HepG2 (cell line): ENCODE data around the gene FAM174C. TPM values are rescaled to one million over a fixed set of nuclear protein-coding genes. Genes with fewer than 3 reads are reported as not detected.

Experiments used
- BCL6 ChIP-seq: IDR thresholded peaks from 2 replicates; pipeline ENCODE4 v1.6.1; 2016; ENCODE audit warnings: missing genetic modification reagents, missing compliant biosample characterization
- CEBPG ChIP-seq: IDR thresholded peaks from 2 replicates; pipeline ENCODE4 v1.6.1; 2016
- DMAP1 ChIP-seq: IDR thresholded peaks from 2 replicates; pipeline ENCODE4 v1.6.1; 2016
- FIP1L1 ChIP-seq: fragments of 200-400 bp; formaldehyde crosslinking; IDR thresholded peaks from 2 replicates; pipeline ENCODE4 v1.6.1; 2018; ENCODE audit warnings: low read depth, mild to moderate bottlenecking, low read length, moderate library complexity, borderline replicate concordance; ENCODE audit not compliant: insufficient read depth
- FOXJ3 ChIP-seq: sonication (generic); formaldehyde crosslinking; IDR thresholded peaks from 2 replicates; pipeline ENCODE4 v1.4.0; 2020; ENCODE audit warnings: missing genetic modification reagents, mild to moderate bottlenecking, borderline replicate concordance
- HMGA1 ChIP-seq: sonication (generic); formaldehyde crosslinking; conservative IDR thresholded peaks from 2 replicates; pipeline ENCODE4 v1.4.0; 2020; ENCODE audit warnings: missing genetic modification reagents
- HOXA3 ChIP-seq: sonication (generic); formaldehyde crosslinking; IDR thresholded peaks from 2 replicates; pipeline ENCODE4 v1.5.0; 2020; ENCODE audit warnings: missing genetic modification reagents
- KDM1A ChIP-seq: IDR thresholded peaks from 2 replicates; pipeline ENCODE4 v1.6.1; 2016; ENCODE audit warnings: missing compliant biosample characterization
- KDM4B ChIP-seq: sonication (generic); formaldehyde crosslinking; IDR thresholded peaks from 2 replicates; pipeline ENCODE4 v1.4.0; 2020; ENCODE audit warnings: missing genetic modification reagents
- KDM6A ChIP-seq: IDR thresholded peaks from 2 replicates; pipeline ENCODE4 v1.6.1; 2016; ENCODE audit warnings: low read depth
- LCORL ChIP-seq, 2 experiments: fragments of 450-650 bp in 1 of 2; sonication (generic) in 1 of 2; formaldehyde crosslinking in 1 of 2; IDR thresholded peaks; 2 replicates each; pipeline versions ENCODE4 v1.5.0 to v1.6.1; 2017 to 2020; ENCODE audit warnings: antibody characterized with exemption in 1 of 2, missing genetic modification reagents in 1 of 2
- MAZ ChIP-seq, 2 experiments: sonication (generic) in 1 of 2; formaldehyde crosslinking in 1 of 2; IDR thresholded peaks; 2 replicates each; pipeline versions ENCODE4 v1.5.0 to v1.6.1; 2012 to 2020; ENCODE audit warnings: low read depth in 2 of 2, mild to moderate bottlenecking in 2 of 2, borderline replicate concordance in 1 of 2, improper control_type of control experiment in 1 of 2, low read length in 1 of 2, missing genetic modification reagents in 1 of 2, moderate library complexity in 1 of 2
- PCBP1 ChIP-seq: fragments of 200-400 bp; formaldehyde crosslinking; IDR thresholded peaks from 2 replicates; pipeline ENCODE4 v1.6.1; 2017; ENCODE audit warnings: mild to moderate bottlenecking, low read depth, low read length, borderline replicate concordance
- SP1 ChIP-seq, 2 experiments: fragments of 450-650 bp in 1 of 2; sonication (generic) in 1 of 2; formaldehyde crosslinking in 1 of 2; IDR thresholded peaks; 2 replicates each; pipeline versions ENCODE4 v1.4.0 to v1.6.1; 2016 to 2020; ENCODE audit warnings: missing genetic modification reagents in 1 of 2
- ZNF280D ChIP-seq: sonication (generic); formaldehyde crosslinking; IDR thresholded peaks from 2 replicates; pipeline ENCODE4 v1.5.1; 2020; ENCODE audit warnings: mild to moderate bottlenecking, missing genetic modification reagents
- ZNF337 ChIP-seq: sonication (generic); formaldehyde crosslinking; IDR thresholded peaks from 2 replicates; pipeline ENCODE4 v1.5.1; 2020; ENCODE audit warnings: missing genetic modification reagents, low read depth, mild to moderate bottlenecking, borderline replicate concordance
- ZNF660 ChIP-seq: sonication (generic); formaldehyde crosslinking; IDR thresholded peaks from 2 replicates; pipeline ENCODE4 v1.5.1; 2020; ENCODE audit warnings: mild to moderate bottlenecking, low read depth, missing genetic modification reagents, borderline replicate concordance
- ZNF740 ChIP-seq: sonication (generic); formaldehyde crosslinking; IDR thresholded peaks from 2 replicates; pipeline ENCODE4 v1.4.0; 2020; ENCODE audit warnings: missing genetic modification reagents
- ZNF788 ChIP-seq: sonication (generic); formaldehyde crosslinking; IDR thresholded peaks from 2 replicates; pipeline ENCODE4 v1.5.0; 2020; ENCODE audit warnings: mild to moderate bottlenecking, missing genetic modification reagents, borderline replicate concordance
- ZNF790 ChIP-seq: sonication (generic); formaldehyde crosslinking; IDR thresholded peaks from 2 replicates; pipeline ENCODE4 v1.8.0; 2022; ENCODE audit warnings: missing genetic modification reagents, mild to moderate bottlenecking, borderline replicate concordance
- polyA plus RNA-seq, 8 experiments: library from polyadenylated mRNA; depleted of rRNA in 3 of 8; stranded (reverse) in 7 of 8; unstranded in 1 of 8; fragments of >200 nt; fragmentation: Illumina TruSeq in 4 of 8; extraction: Trizol in 4 of 8; gene quantifications; 2 replicates each; pipeline versions ENCODE4 v1.2.1 to v1.2.3, GENCODE V29; 2011 to 2016; ENCODE audit warnings: low read depth in 4 of 8, missing spikeins in 1 of 8, mixed read lengths in 1 of 8; ENCODE audit not compliant: insufficient read depth in 1 of 8
- total RNA-seq, 5 experiments: library from RNA; depleted of rRNA; stranded (reverse); fragments of >200 nt; fragmentation: Illumina TruSeq; extraction: Trizol; gene quantifications; 2 replicates each; pipeline ENCODE4 v1.2.3, GENCODE V29; 2016; ENCODE audit warnings: low read depth in 1 of 5
- TF ChIP-seq, protein P1 (sequence below): sonication (generic); formaldehyde crosslinking; IDR thresholded peaks from 2 replicates; pipeline ENCODE4 v1.4.0; 2020; ENCODE audit warnings: missing genetic modification reagents, mild to moderate bottlenecking, borderline replicate concordance
- TF ChIP-seq, protein P2 (sequence below), 2 experiments: fragments of 450-650 bp in 1 of 2; sonication (generic) in 1 of 2; formaldehyde crosslinking; IDR thresholded peaks; 2 replicates each; pipeline versions ENCODE4 v1.5.0 to v1.8.0; 2020 to 2022; ENCODE audit warnings: mild to moderate bottlenecking in 1 of 2, missing genetic modification reagents in 1 of 2
- TF ChIP-seq, protein P3 (sequence below): sonication (generic); formaldehyde crosslinking; IDR thresholded peaks from 2 replicates; pipeline ENCODE4 v1.8.0; 2022; ENCODE audit warnings: missing genetic modification reagents, mild to moderate bottlenecking, inconsistent platforms, borderline replicate concordance

Gene FAM174C
- total and polyA plus RNA-seq, 2 of the 13 experiments (the other 11 are each of a cell fraction or from before 2014, with no cell fraction given), result 19.5 to 31.3 TPM

- TF ChIP-seq, protein P1, sequence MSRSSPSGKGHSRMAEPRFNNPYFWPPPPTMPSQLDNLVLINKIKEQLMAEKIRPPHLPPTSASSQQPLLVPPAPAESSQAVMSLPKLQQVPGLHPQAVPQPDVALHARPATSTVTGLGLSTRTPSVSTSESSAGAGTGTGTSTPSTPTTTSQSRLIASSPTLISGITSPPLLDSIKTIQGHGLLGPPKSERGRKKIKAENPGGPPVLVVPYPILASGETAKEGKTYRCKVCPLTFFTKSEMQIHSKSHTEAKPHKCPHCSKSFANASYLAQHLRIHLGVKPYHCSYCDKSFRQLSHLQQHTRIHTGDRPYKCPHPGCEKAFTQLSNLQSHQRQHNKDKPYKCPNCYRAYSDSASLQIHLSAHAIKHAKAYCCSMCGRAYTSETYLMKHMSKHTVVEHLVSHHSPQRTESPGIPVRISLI, result peak; percentile 34; the same call in 1 of the 2 replicates
- TF ChIP-seq, protein P2, sequence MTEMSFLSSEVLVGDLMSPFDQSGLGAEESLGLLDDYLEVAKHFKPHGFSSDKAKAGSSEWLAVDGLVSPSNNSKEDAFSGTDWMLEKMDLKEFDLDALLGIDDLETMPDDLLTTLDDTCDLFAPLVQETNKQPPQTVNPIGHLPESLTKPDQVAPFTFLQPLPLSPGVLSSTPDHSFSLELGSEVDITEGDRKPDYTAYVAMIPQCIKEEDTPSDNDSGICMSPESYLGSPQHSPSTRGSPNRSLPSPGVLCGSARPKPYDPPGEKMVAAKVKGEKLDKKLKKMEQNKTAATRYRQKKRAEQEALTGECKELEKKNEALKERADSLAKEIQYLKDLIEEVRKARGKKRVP (CRISPR knock-in tag; IDR thresholded peaks at IDR 0.05), result no peak
- peak; percentile 93 for TF ChIP-seq BCL6 (CRISPR knock-in tag)
- no peak for TF ChIP-seq ZNF280D (CRISPR knock-in tag)
- no peak for TF ChIP-seq CEBPG (CRISPR knock-in tag)
- no peak for TF ChIP-seq LCORL (IDR thresholded peaks at IDR 0.05)
- TF ChIP-seq LCORL (CRISPR knock-in tag; IDR thresholded peaks at IDR 0.05), result peak; percentile 68
- no peak; the same call in 1 of the 2 replicates for TF ChIP-seq HOXA3 (CRISPR knock-in tag)
- TF ChIP-seq FIP1L1, result no peak
- peak; percentile 65; the same call in 1 of the 2 replicates for TF ChIP-seq ZNF788 (CRISPR knock-in tag)
- no peak for TF ChIP-seq KDM1A
- no peak for TF ChIP-seq ZNF337
- TF ChIP-seq KDM4B (CRISPR knock-in tag), result peak; percentile 20; the same call in 1 of the 2 replicates
- TF ChIP-seq, protein P3, sequence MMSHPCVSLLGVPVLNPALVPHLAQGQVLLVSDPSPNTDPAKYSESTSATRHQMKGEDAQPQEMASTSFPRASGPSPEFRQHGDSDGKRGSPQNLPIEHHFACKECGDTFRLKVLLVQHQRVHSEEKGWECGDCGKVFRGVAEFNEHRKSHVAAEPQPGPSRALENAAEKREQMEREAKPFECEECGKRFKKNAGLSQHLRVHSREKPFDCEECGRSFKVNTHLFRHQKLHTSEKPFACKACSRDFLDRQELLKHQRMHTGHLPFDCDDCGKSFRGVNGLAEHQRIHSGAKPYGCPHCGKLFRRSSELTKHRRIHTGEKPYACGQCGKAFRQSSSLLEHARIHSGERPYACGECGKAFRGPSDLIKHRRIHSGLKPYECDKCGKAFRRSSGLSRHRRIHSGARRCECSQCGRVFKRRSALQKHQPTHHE (CRISPR knock-in tag), result no peak
- TF ChIP-seq SP1 (IDR thresholded peaks at IDR 0.05), result no peak
- TF ChIP-seq SP1 (CRISPR knock-in tag; IDR thresholded peaks at IDR 0.05), result peak; percentile 38; the same call in 1 of the 2 replicates
- no peak for TF ChIP-seq FOXJ3 (CRISPR knock-in tag)
- TF ChIP-seq MAZ (IDR thresholded peaks at IDR 0.05; ENCODE audit: borderline replicate concordance, low read depth, low read length), result peak; percentile 79
- TF ChIP-seq MAZ (CRISPR knock-in tag; IDR thresholded peaks at IDR 0.05; ENCODE audit: low read depth), result peak; percentile 83
- no peak for TF ChIP-seq PCBP1
- TF ChIP-seq ZNF790 (CRISPR knock-in tag), result no peak
- TF ChIP-seq KDM6A (CRISPR knock-in tag), result peak; percentile 90
- TF ChIP-seq ZNF740 (CRISPR knock-in tag), result no peak
- no peak for TF ChIP-seq ZNF660 (CRISPR knock-in tag)
- TF ChIP-seq DMAP1 (CRISPR knock-in tag), result no peak
- TF ChIP-seq HMGA1 (CRISPR knock-in tag), result no peak
These were observed 21.7 kb upstream of the FAM174C start (continued) for GRCh38 chr19:1253514-1254080.
